ENCODE measurements around the gene NUDT3. TPM values are rescaled to one million over a fixed set of nuclear protein-coding genes. Genes with fewer than 3 reads are reported as not detected.

NUDT3 gene
- total and polyA plus RNA-seq, 9 of the 15 experiments (the other 6 are each of a cell fraction or from before 2014, with no cell fraction given), result 5.4 to 81.2 (median 56.4) TPM

GRCh38 chr6:34341481-34341971 is 50.9 kb downstream of the NUDT3 start:
- 88% methylated on average over 8 of the region's 8 CpGs for WGBS (ENCODE audit: insufficient coverage, low coverage, missing lambda C conversion rate)
- intact Hi-C loops (cut with micrococcal nuclease) (no loop called here), in situ Hi-C loops (cut with MboI) (no loop called here)
- no peaks in the 10 kb centered on the region for H3K9me3 ChIP-seq (replicated peaks; ENCODE audit: control insufficient read depth, insufficient read depth, low read depth, low read length)
- H3K4me3 ChIP-seq, result no peak overlapping the region
- TF ChIP-seq ATF3 (IDR thresholded peaks at IDR 0.05) (0 out of 2 replicates have a peak, but pooled peaks have one; percentile 19), ATF3 (CRISPR knock-in tag; conservative IDR thresholded peaks at IDR 0.05) (no peak), FOSL1 (tag; conservative IDR thresholded peaks at IDR 0.05) (peak; percentile 33; the same call in 1 of the 2 replicates), SAFB (IDR thresholded peaks at IDR 0.05; ENCODE audit: borderline replicate concordance, low read depth, low read length) (no peak)
- peaks cover 94% of the 10 kb centered on the region for H3K79me2 ChIP-seq (ENCODE audit: control insufficient read depth, insufficient read depth, low read length)
- H3K4me1 ChIP-seq (replicated peaks in 1 of 2; ENCODE audit: control insufficient read depth in 2 of 2, insufficient read depth in 2 of 2, low read length in 2 of 2), result peaks cover 0 to 14% of the 10 kb centered on the region in 2 experiments; a peak in 2 of 5 replicates
- ChIA-PET CTCF (ENCODE audit: low intra/inter-chr PET ratio) (no interaction called here), POLR2A (interaction anchor here (0.9 to 5.4 kb wide), 4 partner anchors 11 to 37 kb away, joined by 3 to 27 read pairs (median 4); no protein-coding TSS in a partner anchor)
- BruUV-seq (replicated peaks), result no TSS peak
- no peak overlapping the region for H3K9ac ChIP-seq (ENCODE audit: insufficient read depth in 1 of 2, low read depth in 2 of 2, low read length in 2 of 2)
- no peak for ATAC-seq
- H3K9me1 ChIP-seq (ENCODE audit: control insufficient read depth, insufficient read depth, low read length), result no peaks in the 10 kb centered on the region
- H4K20me1 ChIP-seq (replicated peaks; ENCODE audit: control insufficient read depth, insufficient read depth, low read length), result peaks cover 14% of the 10 kb centered on the region
- no peak overlapping the region for H3K4me2 ChIP-seq (ENCODE audit: insufficient read depth, low read length)
- no peak for FAIRE-seq
- H3K27ac ChIP-seq (ENCODE audit: extremely low read depth, low read depth, low read length), result no peak overlapping the region
- H3K36me3 ChIP-seq (ENCODE audit: control insufficient read depth, insufficient read depth, low read length), result peaks cover 53% of the 10 kb centered on the region; the same call in 2 of the 3 replicates
- H2AFZ ChIP-seq (ENCODE audit: low read depth, low read length), result no peak overlapping the region
- no peaks in the 10 kb centered on the region for H3K27me3 ChIP-seq (ENCODE audit: control insufficient read depth in 2 of 2, insufficient read depth in 2 of 2, low read length in 2 of 2)
- DNase-seq (ENCODE audit: extremely low read depth in 1 of 4, low spot score in 3 of 4), result no peak
